A549 (cell line): ENCODE measurements around the gene LMF1.
"Not testable (repeated sequence)": the region's sequence is repeated elsewhere in the genome, so short reads cannot be mapped to it uniquely, and the experiment has no call there.

Source experiments
- BHLHE40 ChIP-seq: IDR thresholded peaks from 2 replicates; pipeline ENCODE4 v1.6.1; 2012; ENCODE audit warnings: low read depth, low read length, inconsistent platforms
- CHD2 ChIP-seq: fragments of 150-350 bp; IDR thresholded peaks from 2 replicates; pipeline ENCODE4 v1.6.1; 2014; ENCODE audit warnings: low read length; ENCODE audit not compliant: partially characterized antibody
- EHMT2 ChIP-seq: fragments of 200-600 bp; sonication (generic); IDR thresholded peaks from 2 replicates; pipeline ENCODE4 v1.6.1; 2016; ENCODE audit warnings: antibody characterized with exemption, low read depth, mild to moderate bottlenecking, moderate library complexity
- KDM1A ChIP-seq: fragments of 200-600 bp; sonication (generic); IDR thresholded peaks from 2 replicates; pipeline ENCODE4 v1.6.1; 2016; ENCODE audit warnings: low read depth, mild to moderate bottlenecking
- MYC ChIP-seq: IDR thresholded peaks from 2 replicates; pipeline ENCODE4 v1.6.1; 2012; ENCODE audit warnings: mild to moderate bottlenecking, inconsistent platforms, low read length, improper control_type of control experiment, borderline replicate concordance
- POLR2A ChIP-seq: IDR thresholded peaks from 2 replicates; pipeline ENCODE4 v1.6.1; 2012; ENCODE audit warnings: mild to moderate bottlenecking, low read length
- ZC3H11A ChIP-seq: fragments of 450-650 bp; IDR thresholded peaks from 2 replicates; pipeline ENCODE4 v1.6.1; 2014; ENCODE audit warnings: antibody characterized with exemption, mild to moderate bottlenecking
- TF ChIP-seq, protein P1 (sequence below): fragments of >200 bp; sonication (Bioruptor Twin); formaldehyde crosslinking; IDR thresholded peaks from 3 replicates; pipeline ENCODE4 v1.5.1; 2016
- TF ChIP-seq, protein P2 (sequence below): fragments of 450-650 bp; IDR thresholded peaks from 2 replicates; pipeline ENCODE4 v1.6.1; 2014; ENCODE audit warnings: antibody characterized with exemption
- TF ChIP-seq, protein P3 (sequence below): fragments of 200-600 bp; sonication (generic); IDR thresholded peaks from 2 replicates; pipeline ENCODE4 v1.6.1; 2016; ENCODE audit warnings: antibody characterized with exemption, mild to moderate bottlenecking, moderate library complexity

DNA sequence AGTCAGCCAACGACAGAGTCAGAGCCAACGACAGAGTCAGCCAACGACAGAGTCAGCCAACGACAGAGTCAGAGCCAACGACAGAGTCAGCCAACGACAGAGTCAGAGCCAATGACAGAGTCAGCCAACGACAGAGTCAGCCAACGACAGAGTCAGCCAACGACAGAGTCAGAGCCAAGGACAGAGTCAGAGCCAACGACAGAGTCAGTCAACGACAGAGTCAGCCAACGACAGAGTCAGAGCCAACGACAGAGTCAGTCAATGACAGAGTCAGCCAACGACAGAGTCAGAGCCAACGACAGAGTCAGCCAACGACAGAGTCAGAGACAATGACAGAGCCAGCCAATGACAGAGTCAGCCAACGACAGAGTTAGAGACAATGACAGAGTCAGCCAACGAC lies 22.0 kb downstream of the LMF1 start:
- TF ChIP-seq CHD2, EHMT2, POLR2A, BHLHE40, KDM1A, ZC3H11A, MYC: not testable (repeated sequence)
- TF ChIP-seq, protein P1, sequence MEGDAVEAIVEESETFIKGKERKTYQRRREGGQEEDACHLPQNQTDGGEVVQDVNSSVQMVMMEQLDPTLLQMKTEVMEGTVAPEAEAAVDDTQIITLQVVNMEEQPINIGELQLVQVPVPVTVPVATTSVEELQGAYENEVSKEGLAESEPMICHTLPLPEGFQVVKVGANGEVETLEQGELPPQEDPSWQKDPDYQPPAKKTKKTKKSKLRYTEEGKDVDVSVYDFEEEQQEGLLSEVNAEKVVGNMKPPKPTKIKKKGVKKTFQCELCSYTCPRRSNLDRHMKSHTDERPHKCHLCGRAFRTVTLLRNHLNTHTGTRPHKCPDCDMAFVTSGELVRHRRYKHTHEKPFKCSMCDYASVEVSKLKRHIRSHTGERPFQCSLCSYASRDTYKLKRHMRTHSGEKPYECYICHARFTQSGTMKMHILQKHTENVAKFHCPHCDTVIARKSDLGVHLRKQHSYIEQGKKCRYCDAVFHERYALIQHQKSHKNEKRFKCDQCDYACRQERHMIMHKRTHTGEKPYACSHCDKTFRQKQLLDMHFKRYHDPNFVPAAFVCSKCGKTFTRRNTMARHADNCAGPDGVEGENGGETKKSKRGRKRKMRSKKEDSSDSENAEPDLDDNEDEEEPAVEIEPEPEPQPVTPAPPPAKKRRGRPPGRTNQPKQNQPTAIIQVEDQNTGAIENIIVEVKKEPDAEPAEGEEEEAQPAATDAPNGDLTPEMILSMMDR, result not testable (repeated sequence)
- TF ChIP-seq, protein P2, sequence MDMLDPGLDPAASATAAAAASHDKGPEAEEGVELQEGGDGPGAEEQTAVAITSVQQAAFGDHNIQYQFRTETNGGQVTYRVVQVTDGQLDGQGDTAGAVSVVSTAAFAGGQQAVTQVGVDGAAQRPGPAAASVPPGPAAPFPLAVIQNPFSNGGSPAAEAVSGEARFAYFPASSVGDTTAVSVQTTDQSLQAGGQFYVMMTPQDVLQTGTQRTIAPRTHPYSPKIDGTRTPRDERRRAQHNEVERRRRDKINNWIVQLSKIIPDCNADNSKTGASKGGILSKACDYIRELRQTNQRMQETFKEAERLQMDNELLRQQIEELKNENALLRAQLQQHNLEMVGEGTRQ, result not testable (repeated sequence)
- TF ChIP-seq, protein P3, sequence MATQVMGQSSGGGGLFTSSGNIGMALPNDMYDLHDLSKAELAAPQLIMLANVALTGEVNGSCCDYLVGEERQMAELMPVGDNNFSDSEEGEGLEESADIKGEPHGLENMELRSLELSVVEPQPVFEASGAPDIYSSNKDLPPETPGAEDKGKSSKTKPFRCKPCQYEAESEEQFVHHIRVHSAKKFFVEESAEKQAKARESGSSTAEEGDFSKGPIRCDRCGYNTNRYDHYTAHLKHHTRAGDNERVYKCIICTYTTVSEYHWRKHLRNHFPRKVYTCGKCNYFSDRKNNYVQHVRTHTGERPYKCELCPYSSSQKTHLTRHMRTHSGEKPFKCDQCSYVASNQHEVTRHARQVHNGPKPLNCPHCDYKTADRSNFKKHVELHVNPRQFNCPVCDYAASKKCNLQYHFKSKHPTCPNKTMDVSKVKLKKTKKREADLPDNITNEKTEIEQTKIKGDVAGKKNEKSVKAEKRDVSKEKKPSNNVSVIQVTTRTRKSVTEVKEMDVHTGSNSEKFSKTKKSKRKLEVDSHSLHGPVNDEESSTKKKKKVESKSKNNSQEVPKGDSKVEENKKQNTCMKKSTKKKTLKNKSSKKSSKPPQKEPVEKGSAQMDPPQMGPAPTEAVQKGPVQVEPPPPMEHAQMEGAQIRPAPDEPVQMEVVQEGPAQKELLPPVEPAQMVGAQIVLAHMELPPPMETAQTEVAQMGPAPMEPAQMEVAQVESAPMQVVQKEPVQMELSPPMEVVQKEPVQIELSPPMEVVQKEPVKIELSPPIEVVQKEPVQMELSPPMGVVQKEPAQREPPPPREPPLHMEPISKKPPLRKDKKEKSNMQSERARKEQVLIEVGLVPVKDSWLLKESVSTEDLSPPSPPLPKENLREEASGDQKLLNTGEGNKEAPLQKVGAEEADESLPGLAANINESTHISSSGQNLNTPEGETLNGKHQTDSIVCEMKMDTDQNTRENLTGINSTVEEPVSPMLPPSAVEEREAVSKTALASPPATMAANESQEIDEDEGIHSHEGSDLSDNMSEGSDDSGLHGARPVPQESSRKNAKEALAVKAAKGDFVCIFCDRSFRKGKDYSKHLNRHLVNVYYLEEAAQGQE, result not testable (repeated sequence)
